K562 (cell line): ENCODE data around the gene SCML2. TPM values are rescaled to one million over a fixed set of nuclear protein-coding genes. Genes with fewer than 3 reads are reported as not detected.
A peak's percentile ranks its signal among the peaks of the same experiment; 100 is the strongest.

ENCODE experiments used
- BCOR ChIP-seq: fragments of 450-650 bp; IDR thresholded peaks from 2 replicates; pipeline ENCODE4 v1.6.1; 2016
- ELF2 ChIP-seq: fragments of 250-450 bp; sonication (Bioruptor Pico); IDR thresholded peaks from 2 replicates; pipeline ENCODE4 v1.5.0; 2021; ENCODE audit warnings: mild to moderate bottlenecking
- HIVEP1 ChIP-seq: fragments of 250-450 bp; sonication (Bioruptor Pico); IDR thresholded peaks from 2 replicates; pipeline ENCODE4 v1.4.0; 2020; ENCODE audit warnings: mild to moderate bottlenecking
- HLTF ChIP-seq: fragments of 450-650 bp; IDR thresholded peaks from 2 replicates; pipeline ENCODE4 v1.6.1; 2016
- KAT8 ChIP-seq: fragments of 450-650 bp; IDR thresholded peaks from 2 replicates; pipeline ENCODE4 v1.6.1; 2016; ENCODE audit warnings: low read depth, mild to moderate bottlenecking
- POLR3A ChIP-seq: IDR thresholded peaks from 2 replicates; pipeline ENCODE4 v1.6.1; 2011; ENCODE audit warnings: borderline replicate concordance, mild to moderate bottlenecking, moderate library complexity; ENCODE audit not compliant: insufficient read length, insufficient read depth; ENCODE audit errors: extremely low read depth
- POU5F1 ChIP-seq: fragments of 150-350 bp; IDR thresholded peaks from 2 replicates; pipeline ENCODE4 v1.6.1; 2014; ENCODE audit warnings: borderline replicate concordance, low read length, low read depth, mild to moderate bottlenecking; ENCODE audit not compliant: partially characterized antibody
- PRPF4 ChIP-seq: fragments of 200-400 bp; formaldehyde crosslinking; IDR thresholded peaks from one replicate; pipeline ENCODE4 v1.6.1; 2017; ENCODE audit warnings: low read length, low read depth, mild to moderate bottlenecking; ENCODE audit not compliant: insufficient read depth, poor library complexity, severe bottlenecking
- SREBF2 ChIP-seq: sonication (generic); formaldehyde crosslinking; IDR thresholded peaks from 2 replicates; pipeline ENCODE4 v1.4.0; 2020; ENCODE audit warnings: mild to moderate bottlenecking, missing genetic modification reagents
- YY1 ChIP-seq, 3 experiments: IDR thresholded peaks; 2 replicates each; pipeline ENCODE4 v1.6.1; 2011; ENCODE audit warnings: low read length in 2 of 3, mild to moderate bottlenecking in 2 of 3, moderate library complexity in 2 of 3, borderline replicate concordance in 1 of 3, control low read depth in 1 of 3, low read depth in 1 of 3; ENCODE audit not compliant: insufficient read depth in 3 of 3, insufficient replicate concordance in 2 of 3, control insufficient read depth in 1 of 3, insufficient read length in 1 of 3; ENCODE audit errors: extremely low read depth in 1 of 3
- polyA plus RNA-seq, 8 experiments: library from polyadenylated mRNA; depleted of rRNA in 4 of 8; stranded (reverse) in 5 of 8; unstranded in 3 of 8; fragments of >200 nt; fragmentation: Nextera tagmentation in 2 of 8; fragmentation: Illumina TruSeq in 1 of 8; extraction: Ambion mirVana in 2 of 8; extraction: Trizol in 1 of 8; gene quantifications; 2 replicates each; pipeline versions ENCODE4 v1.2.1 to v1.2.3, GENCODE V29; 2011 to 2014; ENCODE audit warnings: inconsistent platforms in 1 of 8, missing spikeins in 1 of 8
- total RNA-seq, 7 experiments: library from RNA; depleted of rRNA in 6 of 7; stranded (reverse); fragments of >200 nt in 6 of 7; fragmentation: Illumina TruSeq in 2 of 7; extraction: Trizol in 2 of 7; gene quantifications; 2 replicates each; pipeline versions ENCODE4 v1.2.1 to v1.2.3, GENCODE V29; 2011 to 2021; ENCODE audit warnings: low replicate concordance in 1 of 7
- TF ChIP-seq, protein P1 (sequence below), 2 experiments: fragments of 450-650 bp in 1 of 2; sonication (generic) in 1 of 2; formaldehyde crosslinking in 1 of 2; IDR thresholded peaks; 2 replicates each; pipeline versions ENCODE4 v1.7.1 to v1.9.0; 2016 to 2022; ENCODE audit warnings: inconsistent platforms in 1 of 2, mild to moderate bottlenecking in 1 of 2, missing genetic modification reagents in 1 of 2
- TF ChIP-seq, protein P2 (sequence below): fragments of 450-650 bp; IDR thresholded peaks from one replicate; pipeline ENCODE4 v1.6.1; 2018; ENCODE audit warnings: mild to moderate bottlenecking, moderate library complexity; ENCODE audit not compliant: partially characterized antibody
- TF ChIP-seq, protein P3 (sequence below): IDR thresholded peaks from 2 replicates; pipeline ENCODE4 v1.6.1; 2014; ENCODE audit warnings: antibody characterized with exemption

The SCML2 gene
- total and polyA plus RNA-seq, 9 of the 15 experiments (the other 6 are each of a cell fraction or from before 2014, with no cell fraction given), result 15.1 to 30.8 (median 22.9) TPM

DNA sequence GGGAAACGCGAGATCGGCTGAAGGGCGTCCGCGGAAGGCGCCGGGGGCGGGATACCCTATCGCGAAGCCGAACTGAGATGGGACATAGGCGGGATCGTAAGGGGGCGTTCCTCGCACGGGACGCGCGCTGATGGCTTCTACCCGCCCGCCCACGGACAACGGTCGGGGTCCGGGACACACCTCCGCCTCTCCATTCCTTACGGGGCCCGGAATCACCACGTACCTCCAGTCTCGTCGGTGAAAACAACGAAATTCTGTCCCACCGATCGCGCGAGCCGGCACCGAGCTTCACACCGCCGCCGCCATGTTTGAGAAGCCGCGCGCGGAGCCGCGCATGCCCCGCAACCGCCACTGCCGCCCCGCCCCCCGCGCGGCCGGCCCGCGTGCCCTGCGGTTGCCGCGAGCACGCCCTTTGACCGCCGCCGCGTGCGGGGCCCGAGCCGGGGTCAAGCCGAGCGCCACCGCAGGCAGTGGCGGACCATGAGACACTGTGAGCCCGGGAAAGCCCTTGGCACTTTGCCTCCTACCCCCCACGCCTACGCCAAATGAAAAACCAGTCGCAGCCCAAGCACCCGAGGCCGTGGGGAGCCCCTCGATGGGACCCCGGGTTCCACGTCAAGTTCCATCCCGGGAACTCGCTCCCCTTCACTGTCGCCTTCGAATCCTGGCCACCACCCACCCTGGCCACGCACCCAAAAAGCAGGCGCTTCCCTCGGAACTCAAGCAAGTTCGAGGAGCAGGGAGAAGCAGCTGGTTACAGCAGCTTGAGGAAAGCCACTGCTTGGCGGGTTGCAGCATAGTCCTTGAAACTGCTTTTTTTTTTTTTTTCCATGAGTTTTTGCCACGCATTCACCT, at the start of gene SCML2 (continued):
- TF ChIP-seq, protein P1, sequence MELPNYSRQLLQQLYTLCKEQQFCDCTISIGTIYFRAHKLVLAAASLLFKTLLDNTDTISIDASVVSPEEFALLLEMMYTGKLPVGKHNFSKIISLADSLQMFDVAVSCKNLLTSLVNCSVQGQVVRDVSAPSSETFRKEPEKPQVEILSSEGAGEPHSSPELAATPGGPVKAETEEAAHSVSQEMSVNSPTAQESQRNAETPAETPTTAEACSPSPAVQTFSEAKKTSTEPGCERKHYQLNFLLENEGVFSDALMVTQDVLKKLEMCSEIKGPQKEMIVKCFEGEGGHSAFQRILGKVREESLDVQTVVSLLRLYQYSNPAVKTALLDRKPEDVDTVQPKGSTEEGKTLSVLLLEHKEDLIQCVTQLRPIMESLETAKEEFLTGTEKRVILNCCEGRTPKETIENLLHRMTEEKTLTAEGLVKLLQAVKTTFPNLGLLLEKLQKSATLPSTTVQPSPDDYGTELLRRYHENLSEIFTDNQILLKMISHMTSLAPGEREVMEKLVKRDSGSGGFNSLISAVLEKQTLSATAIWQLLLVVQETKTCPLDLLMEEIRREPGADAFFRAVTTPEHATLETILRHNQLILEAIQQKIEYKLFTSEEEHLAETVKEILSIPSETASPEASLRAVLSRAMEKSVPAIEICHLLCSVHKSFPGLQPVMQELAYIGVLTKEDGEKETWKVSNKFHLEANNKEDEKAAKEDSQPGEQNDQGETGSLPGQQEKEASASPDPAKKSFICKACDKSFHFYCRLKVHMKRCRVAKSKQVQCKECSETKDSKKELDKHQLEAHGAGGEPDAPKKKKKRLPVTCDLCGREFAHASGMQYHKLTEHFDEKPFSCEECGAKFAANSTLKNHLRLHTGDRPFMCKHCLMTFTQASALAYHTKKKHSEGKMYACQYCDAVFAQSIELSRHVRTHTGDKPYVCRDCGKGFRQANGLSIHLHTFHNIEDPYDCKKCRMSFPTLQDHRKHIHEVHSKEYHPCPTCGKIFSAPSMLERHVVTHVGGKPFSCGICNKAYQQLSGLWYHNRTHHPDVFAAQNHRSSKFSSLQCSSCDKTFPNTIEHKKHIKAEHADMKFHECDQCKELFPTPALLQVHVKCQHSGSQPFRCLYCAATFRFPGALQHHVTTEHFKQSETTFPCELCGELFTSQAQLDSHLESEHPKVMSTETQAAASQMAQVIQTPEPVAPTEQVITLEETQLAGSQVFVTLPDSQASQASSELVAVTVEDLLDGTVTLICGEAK (IDR thresholded peaks at IDR 0.05), result no peak
- TF ChIP-seq, protein P1 (CRISPR knock-in tag; IDR thresholded peaks at IDR 0.05), result no peak
- TF ChIP-seq KAT8 (no peak), YY1 (IDR thresholded peaks at IDR 0.05; ENCODE audit: borderline replicate concordance in 1 of 3, control insufficient read depth in 1 of 3, extremely low read depth in 1 of 3, insufficient read depth in 3 of 3, insufficient read length in 1 of 3, insufficient replicate concordance in 2 of 3, low read depth in 1 of 3, low read length in 2 of 3) (peak; percentile 62 to 91 (median 79)), ELF2 (CRISPR knock-in tag) (no peak), BCOR (0 out of 2 replicates have a peak, but pooled peaks have one; percentile 7), HLTF (no peak), HIVEP1 (CRISPR knock-in tag) (no peak), POU5F1 (no peak), PRPF4 (no peak), SREBF2 (CRISPR knock-in tag) (no peak), POLR3A (no peak)
- TF ChIP-seq, protein P2, sequence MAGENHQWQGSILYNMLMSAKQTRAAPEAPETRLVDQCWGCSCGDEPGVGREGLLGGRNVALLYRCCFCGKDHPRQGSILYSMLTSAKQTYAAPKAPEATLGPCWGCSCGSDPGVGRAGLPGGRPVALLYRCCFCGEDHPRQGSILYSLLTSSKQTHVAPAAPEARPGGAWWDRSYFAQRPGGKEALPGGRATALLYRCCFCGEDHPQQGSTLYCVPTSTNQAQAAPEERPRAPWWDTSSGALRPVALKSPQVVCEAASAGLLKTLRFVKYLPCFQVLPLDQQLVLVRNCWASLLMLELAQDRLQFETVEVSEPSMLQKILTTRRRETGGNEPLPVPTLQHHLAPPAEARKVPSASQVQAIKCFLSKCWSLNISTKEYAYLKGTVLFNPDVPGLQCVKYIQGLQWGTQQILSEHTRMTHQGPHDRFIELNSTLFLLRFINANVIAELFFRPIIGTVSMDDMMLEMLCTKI, result no peak
- TF ChIP-seq, protein P3, sequence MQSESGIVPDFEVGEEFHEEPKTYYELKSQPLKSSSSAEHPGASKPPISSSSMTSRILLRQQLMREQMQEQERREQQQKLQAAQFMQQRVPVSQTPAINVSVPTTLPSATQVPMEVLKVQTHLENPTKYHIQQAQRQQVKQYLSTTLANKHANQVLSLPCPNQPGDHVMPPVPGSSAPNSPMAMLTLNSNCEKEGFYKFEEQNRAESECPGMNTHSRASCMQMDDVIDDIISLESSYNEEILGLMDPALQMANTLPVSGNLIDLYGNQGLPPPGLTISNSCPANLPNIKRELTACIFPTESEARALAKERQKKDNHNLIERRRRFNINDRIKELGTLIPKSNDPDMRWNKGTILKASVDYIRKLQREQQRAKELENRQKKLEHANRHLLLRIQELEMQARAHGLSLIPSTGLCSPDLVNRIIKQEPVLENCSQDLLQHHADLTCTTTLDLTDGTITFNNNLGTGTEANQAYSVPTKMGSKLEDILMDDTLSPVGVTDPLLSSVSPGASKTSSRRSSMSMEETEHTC, result no peak
